Loucy (cell line): ENCODE data around the gene WNT4.

Experiments used
- H2AFZ ChIP-seq: fragments of 200-600 bp; sonication (generic); 2 replicates; pipeline ENCODE4 v1.6.0; 2016; ENCODE audit warnings: antibody characterized with exemption, mild to moderate bottlenecking, low read length, moderate library complexity
- H3F3A ChIP-seq: fragments of 200-600 bp; 2 replicates; pipeline ENCODE4 v1.6.0; 2016; ENCODE audit warnings: antibody characterized with exemption, low read depth, mild to moderate bottlenecking
- H3K27me3 ChIP-seq: fragments of 200-600 bp; sonication (generic); 2 replicates; pipeline ENCODE4 v1.6.1; 2014; ENCODE audit warnings: low read length, mild to moderate bottlenecking; ENCODE audit not compliant: insufficient read depth, poor library complexity, severe bottlenecking
- H3K36me3 ChIP-seq: fragments of 200-600 bp; sonication (generic); 2 replicates; pipeline ENCODE4 v1.6.1; 2016; ENCODE audit warnings: low read length; ENCODE audit not compliant: insufficient read depth
- H3K4me1 ChIP-seq: fragments of 200-600 bp; sonication (generic); 2 replicates; pipeline ENCODE4 v1.5.1; 2014; ENCODE audit warnings: low read length, mild to moderate bottlenecking; ENCODE audit not compliant: insufficient read depth, poor library complexity, severe bottlenecking
- H3K4me2 ChIP-seq: fragments of 200-600 bp; sonication (generic); 2 replicates; pipeline ENCODE4 v1.6.0; 2014; ENCODE audit warnings: antibody characterized with exemption, low read length, low read depth, mild to moderate bottlenecking; ENCODE audit not compliant: poor library complexity, severe bottlenecking
- H3K4me3 ChIP-seq: fragments of 200-600 bp; sonication (generic); 2 replicates; pipeline ENCODE4 v1.5.1; 2014; ENCODE audit warnings: low read length, mild to moderate bottlenecking, mixed read lengths; ENCODE audit not compliant: poor library complexity, severe bottlenecking
- H3K79me2 ChIP-seq: fragments of 200-600 bp; sonication (generic); 2 replicates; pipeline ENCODE4 v1.6.1; 2014; ENCODE audit warnings: low read length; ENCODE audit not compliant: insufficient read depth
- H3K9ac ChIP-seq: fragments of 200-600 bp; sonication (generic); 2 replicates; pipeline ENCODE4 v1.6.0; 2014; ENCODE audit warnings: mild to moderate bottlenecking, low read depth, low read length, moderate library complexity; ENCODE audit not compliant: poor library complexity, severe bottlenecking
- H3K9me2 ChIP-seq: fragments of 200-600 bp; sonication (generic); replicated peaks from 2 replicates; pipeline ENCODE4 v1.6.1; 2016; ENCODE audit warnings: low read depth, low read length, mixed read lengths
- H3K9me3 ChIP-seq: fragments of 200-600 bp; sonication (generic); 2 replicates; pipeline ENCODE4 v1.6.1; 2014; ENCODE audit warnings: mild to moderate bottlenecking, antibody characterized with exemption, low read length, low read depth; ENCODE audit not compliant: insufficient read depth
- H4K20me1 ChIP-seq: fragments of 200-600 bp; sonication (generic); 2 replicates; pipeline ENCODE4 v1.6.0; 2014; ENCODE audit warnings: antibody characterized with exemption, low read length, mild to moderate bottlenecking; ENCODE audit not compliant: insufficient read depth, poor library complexity, severe bottlenecking
- CTCF ChIP-seq: fragments of 200-600 bp; sonication (generic); conservative IDR thresholded peaks from 2 replicates; pipeline ENCODE4 v1.5.1; 2014; ENCODE audit warnings: mild to moderate bottlenecking, antibody characterized with exemption, low read length
- EZH2phosphoT487 ChIP-seq: fragments of 200-600 bp; IDR thresholded peaks from 2 replicates; pipeline ENCODE4 v1.6.1; 2018; ENCODE audit warnings: antibody characterized with exemption, mild to moderate bottlenecking, moderate library complexity, borderline replicate concordance

The WNT4 gene

GRCh38 chr1:22132517-22133235 is 10.2 kb downstream of the WNT4 start:
- H3K4me3 ChIP-seq = no peak overlapping the region
- no peak overlapping the region for H3K9ac ChIP-seq
- no peaks in the 10 kb centered on the region for H3K9me3 ChIP-seq
- no peak overlapping the region for H2AFZ ChIP-seq
- no peaks in the 10 kb centered on the region for H3K79me2 ChIP-seq
- H3K27me3 ChIP-seq = no peaks in the 10 kb centered on the region
- no peaks in the 10 kb centered on the region for H3K36me3 ChIP-seq
- no peaks in the 10 kb centered on the region for H4K20me1 ChIP-seq
- H3K4me1 ChIP-seq = no peaks in the 10 kb centered on the region
- TF ChIP-seq EZH2phosphoT487 = no peak
- no peak for TF ChIP-seq CTCF
- H3K4me2 ChIP-seq = no peak overlapping the region
- no peaks in the 10 kb centered on the region for H3K9me2 ChIP-seq
- no peaks in the 10 kb centered on the region for H3F3A ChIP-seq

- TF ChIP-seq CTCF = peak; percentile 86
- no peak for TF ChIP-seq EZH2phosphoT487
- no peak overlapping the region for H3K4me2 ChIP-seq
- H3K9ac ChIP-seq = no peak overlapping the region
- no peaks in the 10 kb centered on the region for H3K9me3 ChIP-seq
- H3K4me1 ChIP-seq = no peaks in the 10 kb centered on the region
- H4K20me1 ChIP-seq = no peaks in the 10 kb centered on the region
- H3K27me3 ChIP-seq = no peaks in the 10 kb centered on the region
- H2AFZ ChIP-seq = no peak overlapping the region
- no peaks in the 10 kb centered on the region for H3K79me2 ChIP-seq
- H3K9me2 ChIP-seq = no peaks in the 10 kb centered on the region
- no peaks in the 10 kb centered on the region for H3K36me3 ChIP-seq
- H3K4me3 ChIP-seq = no peak overlapping the region
- H3F3A ChIP-seq = no peaks in the 10 kb centered on the region
These were observed 10.9 kb downstream of the WNT4 start for GRCh38 chr1:22131875-22132486.

GRCh38 chr1:22131062-22131461 is 11.8 kb downstream of the WNT4 start:
- Histone ChIP-seq H3K27me3 (no peaks in the 10 kb centered on the region), H3K4me1 (no peaks in the 10 kb centered on the region)
- TF ChIP-seq CTCF = no peak
- no peak for TF ChIP-seq EZH2phosphoT487

More at GRCh38 chr1:22131062-22131461, 11.8 kb downstream of the WNT4 start:
- Histone ChIP-seq H2AFZ (no peak overlapping the region), H3K4me2 (no peak overlapping the region), H3F3A (no peaks in the 10 kb centered on the region), H3K79me2 (no peaks in the 10 kb centered on the region), H3K36me3 (no peaks in the 10 kb centered on the region), H3K4me3 (no peak overlapping the region), H3K9me2 (no peaks in the 10 kb centered on the region), H3K9ac (no peak overlapping the region), H3K9me3 (no peaks in the 10 kb centered on the region), H4K20me1 (no peaks in the 10 kb centered on the region)
